BLaER1 treated with 17β-estradiol and CSF1 and Interleukin-3, amounts not matched to agents 10 nM and 100 nM (cell line): ENCODE measurements around the gene TMEM266.

Source experiments
- H3K27ac ChIP-seq, 11 experiments: shearing (Covaris generic); formaldehyde crosslinking; 2 replicates each; pipeline ENCODE4 v1.8.1; 2022
- H3K27me3 ChIP-seq, 11 experiments: shearing (Covaris generic); formaldehyde crosslinking; 2 replicates each; pipeline ENCODE4 v1.8.1; 2022
- H3K36me3 ChIP-seq, 11 experiments: shearing (Covaris generic); formaldehyde crosslinking; 2 replicates each; pipeline ENCODE4 v1.8.1; 2022
- H3K4me1 ChIP-seq, 10 experiments: shearing (Covaris generic); formaldehyde crosslinking; 2 replicates each; pipeline ENCODE4 v1.8.1; 2022
- H3K4me2 ChIP-seq, 11 experiments: shearing (Covaris generic); formaldehyde crosslinking; 2 replicates each; pipeline ENCODE4 v1.8.1; 2022
- H3K4me3 ChIP-seq, 10 experiments: shearing (Covaris generic); formaldehyde crosslinking; 2 replicates each; pipeline ENCODE4 v1.8.1; 2022
- H3K9ac ChIP-seq, 11 experiments: shearing (Covaris generic); formaldehyde crosslinking; 2 replicates each; pipeline ENCODE4 v1.8.1; 2022
- H3K9me3 ChIP-seq, 11 experiments: shearing (Covaris generic); formaldehyde crosslinking; replicated peaks in 1 of 11; 2 replicates each; pipeline ENCODE4 v1.8.1; 2022
- H4K20me1 ChIP-seq, 11 experiments: shearing (Covaris generic); formaldehyde crosslinking; 2 replicates each; pipeline ENCODE4 v1.8.1; 2022
- Cebpa-rat ChIP-seq, 11 experiments: shearing (Covaris generic); IDR thresholded peaks; 2 replicates each; pipeline ENCODE4 v1.8.1; 2022

TMEM266 gene

DNA sequence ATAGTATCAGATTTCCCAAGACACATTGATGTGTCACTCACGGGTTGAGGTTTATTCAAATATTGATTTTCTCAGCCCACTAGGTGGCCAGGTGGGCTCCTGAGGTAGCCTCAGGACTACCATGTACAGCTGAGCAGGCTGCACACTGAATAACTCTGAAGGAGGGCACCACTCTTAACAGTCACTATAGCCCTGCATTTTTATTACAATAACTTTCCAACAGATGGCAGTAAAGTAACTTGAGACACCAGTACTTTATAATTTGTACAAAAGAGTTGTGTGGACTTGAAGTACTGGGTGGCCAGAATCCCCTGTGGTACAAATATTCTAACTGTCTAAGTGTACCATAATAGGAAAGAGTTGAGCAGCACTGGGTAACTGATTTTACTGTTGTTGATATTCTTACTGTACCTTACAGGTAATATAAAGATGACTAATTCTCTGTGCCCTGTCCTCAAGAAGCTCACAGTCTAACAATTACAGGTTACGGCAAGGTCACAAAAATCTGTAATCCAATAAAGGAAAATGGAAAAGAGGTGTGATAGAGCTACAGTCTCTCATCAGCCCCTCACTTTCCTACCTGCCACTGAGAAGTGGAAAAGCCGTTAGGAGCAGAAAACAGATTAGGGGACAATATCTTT is 175.5 kb downstream of the TMEM266 start:
- H3K4me1 ChIP-seq: no peaks in the 10 kb centered on the region
- no peak for TF ChIP-seq Cebpa-rat (IDR thresholded peaks at IDR 0.05)
- peaks cover 8 to 38% (median 20%) of the 10 kb centered on the region in 11 experiments; a peak in 18 of 22 replicates for H4K20me1 ChIP-seq
- no peak overlapping the region for H3K4me3 ChIP-seq
- no peaks in the 10 kb centered on the region; a peak in 2 of 22 replicates for H3K9me3 ChIP-seq
- H3K4me2 ChIP-seq: no peak overlapping the region
- H3K9ac ChIP-seq: no peak overlapping the region
- H3K27me3 ChIP-seq: no peaks in the 10 kb centered on the region
- no peak overlapping the region for H3K27ac ChIP-seq
- peaks cover 12 to 35% (median 25%) of the 10 kb centered on the region in 11 experiments for H3K36me3 ChIP-seq

DNA sequence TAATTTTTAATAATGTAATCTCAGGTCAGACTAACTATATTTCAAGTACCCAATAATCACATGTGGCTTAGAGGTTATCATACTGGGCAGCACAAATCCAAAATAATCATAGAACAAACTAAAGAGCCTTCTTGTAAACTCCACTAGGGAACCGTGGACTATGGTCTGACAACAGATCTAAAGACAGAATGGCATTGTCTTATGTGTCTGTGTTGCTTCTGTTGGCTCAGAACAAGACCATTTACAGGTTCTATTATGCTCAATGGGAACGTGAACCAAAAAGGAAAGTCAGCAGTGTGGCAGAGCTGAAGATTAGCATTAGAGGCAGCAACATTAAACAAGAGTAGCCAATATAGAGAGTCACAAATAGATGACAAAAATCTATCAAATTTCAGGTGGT is 176.6 kb downstream of the TMEM266 start:
- Histone ChIP-seq H4K20me1 (peaks cover 8 to 38% (median 20%) of the 10 kb centered on the region in 11 experiments; a peak in 18 of 22 replicates), H3K27ac (no peak overlapping the region), H3K9me3 (no peaks in the 10 kb centered on the region), H3K36me3 (peaks cover 9 to 35% (median 24%) of the 10 kb centered on the region in 11 experiments; a peak in 19 of 22 replicates), H3K4me1 (no peaks in the 10 kb centered on the region), H3K27me3 (no peaks in the 10 kb centered on the region), H3K4me2 (no peak overlapping the region), H3K4me3 (no peak overlapping the region), H3K9ac (no peak overlapping the region)
- TF ChIP-seq Cebpa-rat (IDR thresholded peaks at IDR 0.05): no peak

DNA sequence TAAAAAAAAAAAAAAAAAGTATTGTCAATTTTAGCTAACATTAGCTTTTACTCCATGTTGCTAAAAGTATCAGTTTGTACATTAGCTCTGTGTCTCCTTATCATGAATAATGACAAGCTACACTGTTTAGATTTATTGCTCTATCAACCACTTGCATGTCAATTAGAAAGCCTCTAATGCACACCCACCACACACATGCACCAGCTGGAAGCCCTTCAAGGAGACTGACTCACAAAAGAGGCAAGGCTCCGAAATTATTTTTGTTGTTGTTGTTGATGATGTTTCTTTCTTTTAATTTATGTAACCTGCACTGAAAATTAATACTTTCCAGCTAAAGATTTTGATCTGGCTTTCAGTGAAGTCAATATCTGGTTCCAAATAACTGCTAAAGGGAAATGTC is 180.0 kb downstream of the TMEM266 start:
- no peaks in the 10 kb centered on the region for H3K4me1 ChIP-seq
- TF ChIP-seq Cebpa-rat (IDR thresholded peaks at IDR 0.05): no peak

DNA sequence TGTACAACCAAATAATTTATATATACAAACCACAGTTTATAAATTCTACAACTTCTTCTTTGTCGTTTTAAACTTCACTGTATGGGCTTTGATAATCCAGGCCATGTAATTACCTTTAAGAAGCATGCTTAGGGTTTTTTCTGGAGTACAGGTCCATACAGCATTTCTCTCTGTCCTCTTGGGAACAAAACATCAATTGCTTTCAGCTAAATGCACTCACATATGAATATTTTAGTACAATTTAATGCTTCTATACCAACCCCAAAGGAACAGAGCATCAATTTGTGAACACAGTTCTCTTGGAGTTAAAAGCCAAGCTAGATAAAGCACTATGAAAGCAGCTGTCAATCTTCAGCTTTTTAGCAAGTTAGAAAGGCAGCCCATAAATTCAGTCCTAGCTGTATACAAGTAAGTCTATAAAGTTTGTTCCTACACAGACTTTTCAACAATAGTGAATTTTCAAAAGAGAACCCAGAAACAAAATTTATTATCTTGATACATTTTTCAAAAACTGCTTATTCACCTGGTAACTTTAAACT is 185.4 kb downstream of the TMEM266 start:
- TF ChIP-seq Cebpa-rat (IDR thresholded peaks at IDR 0.05): no peak
- H3K9me3 ChIP-seq: peaks cover 0 to 10% (median 0%) of the 10 kb centered on the region in 11 experiments; a peak in 2 of 22 replicates
- peaks cover 0 to 11% (median 0%) of the 10 kb centered on the region in 11 experiments; a peak in 4 of 22 replicates for H4K20me1 ChIP-seq
- no peak overlapping the region for H3K4me3 ChIP-seq
- H3K27me3 ChIP-seq: no peaks in the 10 kb centered on the region
- H3K4me1 ChIP-seq: no peaks in the 10 kb centered on the region
- peaks cover 24 to 72% (median 31%) of the 10 kb centered on the region in 11 experiments for H3K36me3 ChIP-seq
- no peak overlapping the region for H3K27ac ChIP-seq
- no peak overlapping the region for H3K4me2 ChIP-seq
- H3K9ac ChIP-seq: no peak overlapping the region

More for the DNA sequence above, 180.0 kb downstream of the TMEM266 start:
- no peaks in the 10 kb centered on the region for H3K27me3 ChIP-seq
- peaks cover 4 to 27% (median 12%) of the 10 kb centered on the region in 11 experiments; a peak in 15 of 22 replicates for H4K20me1 ChIP-seq
- H3K27ac ChIP-seq: no peak overlapping the region
- H3K36me3 ChIP-seq: peaks cover 16 to 45% (median 30%) of the 10 kb centered on the region in 11 experiments; a peak in 21 of 22 replicates
- no peak overlapping the region for H3K4me2 ChIP-seq
- H3K9ac ChIP-seq: no peak overlapping the region
- H3K4me3 ChIP-seq: no peak overlapping the region
- peaks cover 0 to 10% (median 0%) of the 10 kb centered on the region in 11 experiments; a peak in 2 of 22 replicates for H3K9me3 ChIP-seq

DNA sequence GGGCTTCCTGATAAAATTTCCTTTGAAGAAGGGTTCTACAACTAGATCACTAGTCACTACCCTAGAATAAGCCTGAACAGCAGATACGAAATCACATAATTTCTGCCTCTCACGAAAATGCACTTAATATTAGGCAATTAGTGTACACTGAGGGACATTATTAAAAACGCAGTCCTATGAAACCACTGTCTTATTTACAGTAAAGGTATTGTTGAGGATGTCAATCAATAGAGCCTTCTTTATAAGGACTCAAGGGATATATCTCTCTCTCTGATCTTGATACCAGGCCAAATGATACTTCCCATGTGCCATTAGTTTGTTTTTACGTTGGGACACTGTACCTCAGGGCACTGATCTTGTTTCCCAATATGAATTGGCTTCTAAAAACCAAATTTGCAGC is 191.9 kb downstream of the TMEM266 start:
- peaks cover 0 to 6% (median 0%) of the 10 kb centered on the region in 10 experiments; a peak in 3 of 20 replicates for H3K4me1 ChIP-seq
- no peak overlapping the region for H3K4me3 ChIP-seq
- H4K20me1 ChIP-seq: peaks cover 0 to 16% (median 0%) of the 10 kb centered on the region in 11 experiments; a peak in 3 of 22 replicates
- no peak overlapping the region for H3K9ac ChIP-seq
- no peaks in the 10 kb centered on the region for H3K27me3 ChIP-seq
- H3K27ac ChIP-seq: no peak overlapping the region
- H3K9me3 ChIP-seq: peaks cover 10 to 32% (median 25%) of the 10 kb centered on the region in 11 experiments; a peak in 17 of 22 replicates
- TF ChIP-seq Cebpa-rat (IDR thresholded peaks at IDR 0.05): no peak
- no peak overlapping the region for H3K4me2 ChIP-seq
- H3K36me3 ChIP-seq: peaks cover 40 to 87% (median 55%) of the 10 kb centered on the region in 11 experiments

DNA sequence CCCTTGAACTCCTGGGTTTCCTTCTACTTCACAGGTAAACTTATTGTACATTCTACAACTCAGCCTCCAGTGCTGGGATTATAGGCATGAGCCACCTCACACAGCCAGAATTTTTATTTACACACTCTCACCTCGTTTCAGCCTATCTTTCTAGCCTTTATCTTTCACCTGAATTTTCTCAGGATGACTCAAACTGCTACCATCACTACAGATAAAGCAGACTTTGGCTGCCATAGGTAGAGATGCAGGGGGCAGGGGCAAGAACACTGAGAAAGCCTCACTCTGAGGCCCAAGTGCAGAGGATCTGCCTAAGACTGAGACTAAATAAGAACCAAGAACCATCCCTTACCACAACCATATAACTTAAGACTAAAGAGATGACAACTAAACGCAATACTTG is 192.5 kb downstream of the TMEM266 start:
- Histone ChIP-seq H4K20me1 (peaks cover 0 to 16% (median 0%) of the 10 kb centered on the region in 11 experiments; a peak in 3 of 22 replicates), H3K4me1 (peaks cover 0 to 6% (median 0%) of the 10 kb centered on the region in 10 experiments; a peak in 3 of 20 replicates), H3K9me3 (peaks cover 10 to 33% (median 26%) of the 10 kb centered on the region in 11 experiments; a peak in 18 of 22 replicates), H3K4me3 (no peak overlapping the region), H3K27me3 (no peaks in the 10 kb centered on the region), H3K4me2 (no peak overlapping the region), H3K27ac (no peak overlapping the region), H3K36me3 (peaks cover 44 to 86% (median 60%) of the 10 kb centered on the region in 11 experiments), H3K9ac (no peak overlapping the region)
- TF ChIP-seq Cebpa-rat (IDR thresholded peaks at IDR 0.05): no peak

DNA sequence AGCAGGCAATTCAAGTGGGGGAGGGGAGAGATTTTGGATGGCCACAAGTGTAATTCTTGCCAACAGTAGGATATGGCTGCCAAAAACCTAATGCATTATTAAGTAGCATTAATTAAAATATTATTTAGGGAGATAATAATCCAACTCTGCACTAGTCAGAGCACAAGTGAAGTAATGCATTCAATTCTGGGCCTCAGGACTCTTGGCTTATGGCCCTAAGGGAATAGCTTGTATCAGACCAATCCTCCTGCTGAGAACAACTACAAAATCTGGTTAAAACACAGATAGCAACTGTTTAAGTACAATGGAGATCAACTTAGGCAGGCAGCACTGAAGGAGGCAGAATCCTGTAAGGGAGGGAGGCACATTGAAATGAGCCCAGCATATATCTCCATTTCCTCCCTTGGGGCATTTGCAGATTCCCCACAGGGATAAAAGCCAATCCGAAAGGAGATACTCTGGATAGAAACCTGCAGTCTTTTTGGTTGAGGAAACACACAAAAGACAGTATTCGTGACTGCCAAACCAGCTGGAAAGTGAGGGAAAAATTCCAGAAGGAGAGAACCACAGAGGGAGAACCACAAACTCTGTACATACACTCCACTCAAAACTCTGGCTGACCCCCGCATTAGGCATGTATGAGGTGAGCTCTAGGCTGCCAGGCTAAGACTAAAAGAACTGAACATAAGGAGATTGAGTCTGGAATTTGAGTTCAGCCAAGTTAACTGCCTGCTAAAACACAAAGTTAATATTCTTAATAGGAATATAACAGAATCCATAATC is 194.1 kb downstream of the TMEM266 start:
- H3K9me3 ChIP-seq: peaks cover 18 to 42% (median 35%) of the 10 kb centered on the region in 11 experiments

More for the DNA sequence above, 194.1 kb downstream of the TMEM266 start:
- Histone ChIP-seq H3K9ac (no peak overlapping the region), H3K4me3 (no peak overlapping the region), H3K36me3 (peaks cover 53 to 85% (median 69%) of the 10 kb centered on the region in 11 experiments), H4K20me1 (peaks cover 0 to 10% (median 0%) of the 10 kb centered on the region in 11 experiments; a peak in 3 of 22 replicates), H3K27ac (no peak overlapping the region), H3K4me1 (peaks cover 0 to 6% (median 0%) of the 10 kb centered on the region in 10 experiments; a peak in 3 of 20 replicates), H3K27me3 (no peaks in the 10 kb centered on the region), H3K4me2 (peak overlapping the region in 1 of 11 experiments; percentile 10; a peak in 1 of 22 replicates)
- no peak for TF ChIP-seq Cebpa-rat (IDR thresholded peaks at IDR 0.05)
